A673 (cell line): ENCODE data around the gene OSTN. TPM values are rescaled to one million over a fixed set of nuclear protein-coding genes. Genes with fewer than 3 reads are reported as not detected.

Experiments used
- BruUV-seq: library from RNA; stranded (reverse); fragments of 400-500 nt; replicated peaks from 2 replicates; lab custom pipeline; 2021; lab: Mats Ljungman, UMichigan
- CTCF ChIA-PET: fragments of 300-600 bp; sonication (Branson Sonifier 250); formaldehyde crosslinking; loops from one replicate; lab custom pipeline; 2022; ENCODE audit warnings: antibody characterized with exemption; lab: Charles Lee
- POLR2A ChIA-PET: fragments of 300-600 bp; sonication (Branson Sonifier 250); formaldehyde crosslinking; loops from one replicate; lab custom pipeline; 2022; ENCODE audit warnings: antibody characterized with exemption; ENCODE audit not compliant: low non-redundant PET; lab: Charles Lee
- DNase-seq: peaks from one replicate; pipeline ENCODE4 v3.0.0-alpha.2; 2015; ENCODE audit warnings: low spot score
- H3K27ac ChIP-seq: fragments of 200-600 bp; sonication (generic); 2 replicates; pipeline ENCODE4 v1.5.1; 2016; ENCODE audit warnings: mixed run types, low read depth, mild to moderate bottlenecking, mixed read lengths, antibody characterized with exemption, low read length; ENCODE audit not compliant: poor library complexity, severe bottlenecking
- H3K27me3 ChIP-seq: fragments of 200-600 bp; sonication (generic); replicated peaks from 2 replicates; pipeline ENCODE4 v1.6.1; 2017; ENCODE audit warnings: mixed run types, low read depth, mild to moderate bottlenecking, mixed read lengths, antibody characterized with exemption, low read length; ENCODE audit not compliant: insufficient read depth, poor library complexity
- H3K36me3 ChIP-seq: fragments of 200-600 bp; sonication (generic); 2 replicates; pipeline ENCODE4 v1.6.1; 2016; ENCODE audit warnings: mixed run types, mild to moderate bottlenecking, mixed read lengths, antibody characterized with exemption, low read length; ENCODE audit not compliant: insufficient read depth, poor library complexity, severe bottlenecking
- H3K4me1 ChIP-seq: fragments of 200-600 bp; sonication (generic); 2 replicates; pipeline ENCODE4 v1.6.1; 2017; ENCODE audit warnings: mixed run types, mild to moderate bottlenecking, mixed read lengths, antibody characterized with exemption, low read length; ENCODE audit not compliant: insufficient read depth, poor library complexity, severe bottlenecking
- H3K4me3 ChIP-seq: fragments of 200-600 bp; sonication (generic); 2 replicates; pipeline ENCODE4 v1.5.1; 2016; ENCODE audit warnings: low read depth, mixed run types, mild to moderate bottlenecking, mixed read lengths, low read length; ENCODE audit not compliant: poor library complexity, severe bottlenecking
- H3K9me3 ChIP-seq: fragments of 200-600 bp; sonication (generic); 2 replicates; pipeline ENCODE4 v1.6.1; 2016; ENCODE audit warnings: mixed run types, low read depth, mild to moderate bottlenecking, mixed read lengths, antibody characterized with exemption, low read length; ENCODE audit not compliant: poor library complexity, severe bottlenecking
- EZH2 ChIP-seq: fragments of 200-600 bp; sonication (generic); IDR thresholded peaks from 2 replicates; pipeline ENCODE4 v1.6.1; 2017; ENCODE audit warnings: borderline replicate concordance, low read depth, mild to moderate bottlenecking, mixed read lengths, antibody characterized with exemption, low read length; ENCODE audit not compliant: poor library complexity, severe bottlenecking
- intact Hi-C: fragments of 100-400 bp; cut with micrococcal nuclease; formaldehyde crosslinking; loops from one replicate; pipeline ENCODE4 v1.10.0; 2022; ENCODE audit not compliant: unreplicated experiment
- total RNA-seq: library from RNA; stranded (reverse); gene quantifications from 2 replicates; pipeline ENCODE4 v1.2.3, GENCODE V29; 2021
- TF ChIP-seq, protein P1 (sequence below): fragments of 300-800, 200-600 bp; sonication (generic); conservative IDR thresholded peaks from 2 replicates; pipeline ENCODE4 v1.5.1; 2017; ENCODE audit warnings: low read depth, mild to moderate bottlenecking, antibody characterized with exemption, low read length, moderate library complexity, mixed read lengths

The OSTN gene
- total RNA-seq, 1 experiment from 2014 or later, result not detected

DNA sequence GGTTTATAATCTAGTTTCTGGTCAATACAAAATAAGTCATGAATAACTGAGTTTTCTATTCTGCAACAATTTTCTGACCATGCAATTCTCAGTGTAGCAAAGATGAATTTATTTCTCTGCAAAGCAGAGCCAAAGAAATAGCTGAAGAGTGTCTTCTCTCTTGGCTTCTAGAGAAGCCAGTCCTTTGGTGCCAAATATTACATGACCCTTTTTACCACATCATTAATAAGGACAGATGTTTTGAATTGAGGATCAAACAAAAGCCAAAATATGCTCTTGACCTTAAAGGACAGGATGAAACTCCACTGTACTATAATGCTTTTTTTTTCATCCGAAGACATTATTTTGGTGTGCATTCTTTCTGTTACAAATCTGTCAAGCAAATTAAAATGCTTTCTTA, 40.2 kb upstream of the OSTN start:
- BruUV-seq, result no TSS peak
- TF ChIP-seq, protein P1, sequence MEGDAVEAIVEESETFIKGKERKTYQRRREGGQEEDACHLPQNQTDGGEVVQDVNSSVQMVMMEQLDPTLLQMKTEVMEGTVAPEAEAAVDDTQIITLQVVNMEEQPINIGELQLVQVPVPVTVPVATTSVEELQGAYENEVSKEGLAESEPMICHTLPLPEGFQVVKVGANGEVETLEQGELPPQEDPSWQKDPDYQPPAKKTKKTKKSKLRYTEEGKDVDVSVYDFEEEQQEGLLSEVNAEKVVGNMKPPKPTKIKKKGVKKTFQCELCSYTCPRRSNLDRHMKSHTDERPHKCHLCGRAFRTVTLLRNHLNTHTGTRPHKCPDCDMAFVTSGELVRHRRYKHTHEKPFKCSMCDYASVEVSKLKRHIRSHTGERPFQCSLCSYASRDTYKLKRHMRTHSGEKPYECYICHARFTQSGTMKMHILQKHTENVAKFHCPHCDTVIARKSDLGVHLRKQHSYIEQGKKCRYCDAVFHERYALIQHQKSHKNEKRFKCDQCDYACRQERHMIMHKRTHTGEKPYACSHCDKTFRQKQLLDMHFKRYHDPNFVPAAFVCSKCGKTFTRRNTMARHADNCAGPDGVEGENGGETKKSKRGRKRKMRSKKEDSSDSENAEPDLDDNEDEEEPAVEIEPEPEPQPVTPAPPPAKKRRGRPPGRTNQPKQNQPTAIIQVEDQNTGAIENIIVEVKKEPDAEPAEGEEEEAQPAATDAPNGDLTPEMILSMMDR, result no peak
- no peak for TF ChIP-seq EZH2
- DNase-seq, result no peak
- no peaks in the 10 kb centered on the region for H3K27me3 ChIP-seq
- intact Hi-C loops, result no loop called here
- H3K27ac ChIP-seq, result no peak overlapping the region
- H3K9me3 ChIP-seq, result peaks cover 13% of the 10 kb centered on the region
- H3K4me3 ChIP-seq, result no peak overlapping the region
- ChIA-PET CTCF (no interaction called here), POLR2A (no interaction called here)
- H3K4me1 ChIP-seq, result no peaks in the 10 kb centered on the region
- no peaks in the 10 kb centered on the region for H3K36me3 ChIP-seq

GRCh38 chr3:191165802-191166201, 33.2 kb upstream of the OSTN start:
- BruUV-seq, result no TSS peak
- Histone ChIP-seq H3K27ac (no peak overlapping the region), H3K4me1 (no peaks in the 10 kb centered on the region), H3K4me3 (no peak overlapping the region), H3K36me3 (no peaks in the 10 kb centered on the region), H3K27me3 (no peaks in the 10 kb centered on the region), H3K9me3 (no peaks in the 10 kb centered on the region)
- POLR2A ChIA-PET, result no interaction called here
- TF ChIP-seq, protein P1, result no peak
- no peak for TF ChIP-seq EZH2
- no peak for DNase-seq
- CTCF ChIA-PET, result no interaction called here
- intact Hi-C loops, result no loop called here

DNA sequence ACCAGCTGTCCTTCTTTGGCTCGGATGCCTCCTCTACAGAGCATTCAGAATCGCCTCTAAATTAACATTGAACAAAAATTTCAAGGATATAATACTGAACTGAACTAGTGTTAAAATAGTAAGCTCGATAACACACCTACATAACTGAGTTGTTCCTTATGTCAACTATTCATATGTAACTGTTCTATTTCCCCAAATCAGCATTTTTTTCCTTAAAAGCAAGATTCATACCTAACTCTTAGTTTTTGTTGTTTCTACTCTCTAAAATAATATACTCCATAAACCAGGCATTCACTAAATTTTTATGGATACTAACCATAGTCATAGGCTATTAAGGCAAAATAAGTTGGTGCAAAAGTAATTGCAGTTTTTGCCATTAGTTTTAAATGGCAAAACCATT, 32.7 kb upstream of the OSTN start:
- no peaks in the 10 kb centered on the region for H3K36me3 ChIP-seq
- no peak for DNase-seq
- no peak overlapping the region for H3K27ac ChIP-seq
- no peaks in the 10 kb centered on the region for H3K9me3 ChIP-seq
- no peaks in the 10 kb centered on the region for H3K27me3 ChIP-seq
- ChIA-PET CTCF (no interaction called here), POLR2A (no interaction called here)
- intact Hi-C loops, result no loop called here
- TF ChIP-seq, protein P1, result no peak
- no peak for TF ChIP-seq EZH2
- H3K4me1 ChIP-seq, result no peaks in the 10 kb centered on the region
- BruUV-seq, result no TSS peak
- no peak overlapping the region for H3K4me3 ChIP-seq
